CD4-positive, CD25-positive, alpha-beta regulatory T cell (primary cell): ENCODE results near the gene PLCH2. TPM values are rescaled to one million over a fixed set of nuclear protein-coding genes. Genes with fewer than 3 reads are reported as not detected.
A peak's percentile ranks its signal among the peaks of the same experiment; 100 is the strongest.

Source experiments
- ATAC-seq, 2 donors: fragments of 150-1000 bp; cut with Tn5 transposase; one replicate each; pipeline ENCODE4 v1.10.0; 2021; ENCODE audit warnings: low read depth in 2 of 2, moderate number of reproducible peaks in 2 of 2, moderate library complexity in 1 of 2
- DNase-seq, 3 donors: peaks; one replicate each; pipeline versions ENCODE4 v3.0.0 to v3.0.0-alpha.2; 2012 to 2022; ENCODE audit warnings: mixed read lengths in 1 of 3
- H3K27ac ChIP-seq: one replicate; pipeline ENCODE4 v1.7.0; 2013; ENCODE audit warnings: mild to moderate bottlenecking, low read length; ENCODE audit not compliant: insufficient read depth, poor library complexity, severe bottlenecking
- H3K27me3 ChIP-seq: one replicate; pipeline ENCODE4 v1.7.0; 2013; ENCODE audit warnings: low read length; ENCODE audit not compliant: control insufficient read depth, insufficient read depth
- H3K36me3 ChIP-seq: one replicate; pipeline ENCODE4 v1.7.0; 2013; ENCODE audit warnings: mild to moderate bottlenecking, low read length, moderate library complexity; ENCODE audit not compliant: control insufficient read depth, insufficient read depth
- H3K4me1 ChIP-seq: 2 replicates; pipeline ENCODE4 v1.7.0; 2013; ENCODE audit warnings: mild to moderate bottlenecking, low read length; ENCODE audit not compliant: insufficient read depth, control insufficient read depth, poor library complexity, severe bottlenecking
- H3K4me3 ChIP-seq: one replicate; pipeline ENCODE4 v1.7.0; 2013; ENCODE audit warnings: low read depth, mild to moderate bottlenecking, low read length, moderate library complexity
- H3K9me3 ChIP-seq, 2 experiments: 1 replicate in 1 of 2; 2 replicates in 1 of 2; pipeline ENCODE4 v1.7.0; 2013; ENCODE audit warnings: low read length in 2 of 2, mild to moderate bottlenecking in 1 of 2, moderate library complexity in 1 of 2; ENCODE audit not compliant: control insufficient read depth in 2 of 2
- H3K27ac Mint-ChIP-seq, 3 donors: one replicate each; pipeline ENCODE4 v1.8.0; 2020 to 2022; ENCODE audit warnings: mild to moderate bottlenecking in 3 of 3, mixed read lengths in 3 of 3, moderate library complexity in 2 of 3
- H3K27me3 Mint-ChIP-seq: one replicate; pipeline ENCODE4 v1.8.0; 2022; ENCODE audit warnings: mild to moderate bottlenecking, mixed read lengths
- H3K36me3 Mint-ChIP-seq: one replicate; pipeline ENCODE4 v1.8.0; 2020; ENCODE audit warnings: mixed read lengths
- H3K4me1 Mint-ChIP-seq, 4 donors: one replicate each; pipeline ENCODE4 v1.8.0; 2020 to 2022; ENCODE audit warnings: mixed read lengths in 4 of 4, mild to moderate bottlenecking in 1 of 4
- H3K4me3 Mint-ChIP-seq, 4 donors: one replicate each; pipeline ENCODE4 v1.8.0; 2020 to 2022; ENCODE audit warnings: mild to moderate bottlenecking in 4 of 4, mixed read lengths in 4 of 4, moderate library complexity in 3 of 4
- H3K9me3 Mint-ChIP-seq, 7 donors: one replicate each; pipeline ENCODE4 v1.8.0; 2020 to 2022; ENCODE audit warnings: mixed read lengths in 7 of 7, mild to moderate bottlenecking in 3 of 7, moderate library complexity in 2 of 7
- polyA plus RNA-seq, 4 donors: library from polyadenylated mRNA; unstranded; fragments of 300-500 nt; fragmentation: Illumina TruSeq; gene quantifications; one replicate each; pipeline ENCODE4 v1.2.3, GENCODE V29; 2021
- total RNA-seq: library from RNA; stranded (reverse); gene quantifications from one replicate; pipeline ENCODE4 v1.2.3, GENCODE V29; 2022

Gene PLCH2
- total and polyA plus RNA-seq, 5 donors from 2014 or later = 0.35 to 43.4 (median 1.1) TPM

GRCh38 chr1:2443277-2444137 is 32.6 kb upstream of the PLCH2 start:
- ATAC-seq (no peak), DNase-seq (peak in 2 of 3 donors; percentile 13 to 29)
- Mint-ChIP-seq H3K4me1 (peaks cover 0 to 4% (median 3%) of the 10 kb centered on the region in 4 donors), H3K27ac (peak overlapping the region in 1 of 3 donors; percentile 66), H3K36me3 (no peaks in the 10 kb centered on the region), H3K27me3 (peaks cover 17% of the 10 kb centered on the region), H3K9me3 (no peaks in the 10 kb centered on the region), H3K4me3 (no peak overlapping the region)
- no peak overlapping the region for H3K4me3 ChIP-seq
- no peaks in the 10 kb centered on the region for H3K9me3 ChIP-seq
- H3K27ac ChIP-seq = no peak overlapping the region
- H3K4me1 ChIP-seq = peaks cover 8% of the 10 kb centered on the region
- H3K27me3 ChIP-seq = no peaks in the 10 kb centered on the region
- no peaks in the 10 kb centered on the region for H3K36me3 ChIP-seq

GRCh38 chr1:2444138-2444591 is 31.9 kb upstream of the PLCH2 start:
- peak overlapping the region in 1 of 3 donors; percentile 66 for H3K27ac Mint-ChIP-seq
- ATAC-seq (no peak), DNase-seq (no peak)
- peaks cover 0 to 4% (median 3%) of the 10 kb centered on the region in 4 donors for H3K4me1 Mint-ChIP-seq
- H3K4me3 Mint-ChIP-seq = no peak overlapping the region
- Histone ChIP-seq H3K27ac (no peak overlapping the region), H3K9me3 (no peaks in the 10 kb centered on the region), H3K4me3 (no peak overlapping the region), H3K27me3 (no peaks in the 10 kb centered on the region), H3K36me3 (no peaks in the 10 kb centered on the region), H3K4me1 (peaks cover 8% of the 10 kb centered on the region)
- H3K9me3 Mint-ChIP-seq = no peaks in the 10 kb centered on the region
- H3K27me3 Mint-ChIP-seq = peaks cover 17% of the 10 kb centered on the region
- no peaks in the 10 kb centered on the region for H3K36me3 Mint-ChIP-seq

- no peaks in the 10 kb centered on the region for H3K36me3 ChIP-seq
- no peaks in the 10 kb centered on the region for H3K9me3 ChIP-seq
- no peaks in the 10 kb centered on the region for H3K9me3 Mint-ChIP-seq
- no peaks in the 10 kb centered on the region for H3K27me3 ChIP-seq
- H3K4me3 Mint-ChIP-seq = no peak overlapping the region
- no peak overlapping the region for H3K4me3 ChIP-seq
- H3K27ac Mint-ChIP-seq = no peak overlapping the region
- H3K4me1 ChIP-seq = peaks cover 8% of the 10 kb centered on the region
- ATAC-seq (no peak), DNase-seq (no peak)
- peaks cover 17% of the 10 kb centered on the region for H3K27me3 Mint-ChIP-seq
- no peak overlapping the region for H3K27ac ChIP-seq
- no peaks in the 10 kb centered on the region for H3K36me3 Mint-ChIP-seq
- peaks cover 0 to 4% (median 2%) of the 10 kb centered on the region in 4 donors for H3K4me1 Mint-ChIP-seq
These were observed 30.8 kb upstream of the PLCH2 start for GRCh38 chr1:2445162-2445822.

- H3K9me3 Mint-ChIP-seq = no peaks in the 10 kb centered on the region
- H3K4me3 Mint-ChIP-seq = no peak overlapping the region
- H3K4me1 Mint-ChIP-seq = peaks cover 0 to 4% (median under 1%) of the 10 kb centered on the region in 4 donors
- Histone ChIP-seq H3K36me3 (no peaks in the 10 kb centered on the region), H3K4me3 (no peak overlapping the region), H3K4me1 (peaks cover 8% of the 10 kb centered on the region), H3K9me3 (no peaks in the 10 kb centered on the region), H3K27me3 (no peaks in the 10 kb centered on the region), H3K27ac (no peak overlapping the region)
- H3K36me3 Mint-ChIP-seq = no peaks in the 10 kb centered on the region
- ATAC-seq = no peak
- no peak for DNase-seq
- no peak overlapping the region for H3K27ac Mint-ChIP-seq
- H3K27me3 Mint-ChIP-seq = peaks cover 17% of the 10 kb centered on the region
These were observed 30.3 kb upstream of the PLCH2 start for GRCh38 chr1:2445823-2446215.

GRCh38 chr1:2446394-2446793 is 29.7 kb upstream of the PLCH2 start:
- DNase-seq (no peak), ATAC-seq (no peak)
- Mint-ChIP-seq H3K4me1 (peaks cover 0 to 4% (median 0%) of the 10 kb centered on the region in 4 donors), H3K9me3 (no peaks in the 10 kb centered on the region), H3K27me3 (peaks cover 17% of the 10 kb centered on the region), H3K36me3 (no peaks in the 10 kb centered on the region), H3K4me3 (no peak overlapping the region), H3K27ac (no peak overlapping the region)
- H3K4me1 ChIP-seq = peaks cover 8% of the 10 kb centered on the region
- H3K36me3 ChIP-seq = no peaks in the 10 kb centered on the region
- H3K27me3 ChIP-seq = no peaks in the 10 kb centered on the region
- no peak overlapping the region for H3K27ac ChIP-seq
- no peaks in the 10 kb centered on the region for H3K9me3 ChIP-seq
- H3K4me3 ChIP-seq = no peak overlapping the region

- Mint-ChIP-seq H3K4me3 (no peak overlapping the region), H3K27me3 (peaks cover 17% of the 10 kb centered on the region), H3K27ac (no peak overlapping the region), H3K9me3 (no peaks in the 10 kb centered on the region), H3K36me3 (no peaks in the 10 kb centered on the region), H3K4me1 (peaks cover 0 to 4% (median 0%) of the 10 kb centered on the region in 4 donors)
- no peak for DNase-seq
- no peak for ATAC-seq
- Histone ChIP-seq H3K27ac (no peak overlapping the region), H3K36me3 (no peaks in the 10 kb centered on the region), H3K4me3 (no peak overlapping the region), H3K4me1 (peaks cover 8% of the 10 kb centered on the region), H3K9me3 (no peaks in the 10 kb centered on the region), H3K27me3 (no peaks in the 10 kb centered on the region)
These were observed 29.2 kb upstream of the PLCH2 start for GRCh38 chr1:2446861-2447260.

GRCh38 chr1:2447276-2448097 is 28.6 kb upstream of the PLCH2 start:
- ATAC-seq = no peak
- DNase-seq = no peak
- H3K9me3 ChIP-seq = no peaks in the 10 kb centered on the region
- Mint-ChIP-seq H3K9me3 (no peaks in the 10 kb centered on the region), H3K36me3 (no peaks in the 10 kb centered on the region), H3K27me3 (peaks cover 16% of the 10 kb centered on the region), H3K27ac (no peak overlapping the region), H3K4me3 (no peak overlapping the region), H3K4me1 (peaks cover 0 to 4% (median 0%) of the 10 kb centered on the region in 4 donors)
- no peaks in the 10 kb centered on the region for H3K27me3 ChIP-seq
- no peaks in the 10 kb centered on the region for H3K36me3 ChIP-seq
- H3K4me3 ChIP-seq = no peak overlapping the region
- peaks cover 8% of the 10 kb centered on the region for H3K4me1 ChIP-seq
- no peak overlapping the region for H3K27ac ChIP-seq
